AG09309 (cell line): ENCODE measurements around the gene ATF6.

ENCODE experiments used
- DNase-seq: peaks from one replicate; pipeline ENCODE4 v3.0.0-alpha.2; 2010; ENCODE audit warnings: low read depth
- H3K4me3 ChIP-seq: 2 replicates; pipeline ENCODE4 v1.5.1; 2011; ENCODE audit warnings: mild to moderate bottlenecking, low read depth, low read length, moderate library complexity; ENCODE audit not compliant: control insufficient read depth
- CTCF ChIP-seq: IDR thresholded peaks from 2 replicates; pipeline ENCODE4 v1.5.1; 2011; ENCODE audit warnings: mild to moderate bottlenecking, low read depth, low read length, inconsistent platforms; ENCODE audit not compliant: insufficient read depth, control insufficient read depth; ENCODE audit errors: missing control alignments

ATF6 gene

DNA sequence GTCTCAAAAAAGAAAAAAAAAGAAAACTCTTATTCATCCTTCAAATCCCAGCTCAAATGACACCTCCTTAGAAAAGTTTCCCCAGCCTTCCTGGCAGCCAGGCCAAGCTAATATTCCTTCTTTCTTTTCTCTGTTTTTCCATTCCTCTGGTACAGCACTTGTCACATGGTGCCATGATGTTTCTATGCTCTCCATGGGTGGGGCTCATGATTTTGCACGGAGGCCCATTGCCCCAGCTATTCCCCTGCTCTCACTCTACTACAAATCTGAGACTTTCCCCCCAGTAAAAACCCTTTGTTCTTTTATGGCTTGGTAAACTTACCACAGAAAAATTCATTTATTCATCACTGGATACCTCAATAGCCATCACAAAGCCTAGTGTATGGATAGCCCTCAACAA is 231.0 kb downstream of the ATF6 start:
- no peak for TF ChIP-seq CTCF
- no peak for DNase-seq
- no peak overlapping the region for H3K4me3 ChIP-seq

- TF ChIP-seq CTCF = no peak
- no peak for DNase-seq
- H3K4me3 ChIP-seq = no peak overlapping the region
These were observed 232.7 kb downstream of the ATF6 start for GRCh38 chr1:161998811-161999210.

DNA sequence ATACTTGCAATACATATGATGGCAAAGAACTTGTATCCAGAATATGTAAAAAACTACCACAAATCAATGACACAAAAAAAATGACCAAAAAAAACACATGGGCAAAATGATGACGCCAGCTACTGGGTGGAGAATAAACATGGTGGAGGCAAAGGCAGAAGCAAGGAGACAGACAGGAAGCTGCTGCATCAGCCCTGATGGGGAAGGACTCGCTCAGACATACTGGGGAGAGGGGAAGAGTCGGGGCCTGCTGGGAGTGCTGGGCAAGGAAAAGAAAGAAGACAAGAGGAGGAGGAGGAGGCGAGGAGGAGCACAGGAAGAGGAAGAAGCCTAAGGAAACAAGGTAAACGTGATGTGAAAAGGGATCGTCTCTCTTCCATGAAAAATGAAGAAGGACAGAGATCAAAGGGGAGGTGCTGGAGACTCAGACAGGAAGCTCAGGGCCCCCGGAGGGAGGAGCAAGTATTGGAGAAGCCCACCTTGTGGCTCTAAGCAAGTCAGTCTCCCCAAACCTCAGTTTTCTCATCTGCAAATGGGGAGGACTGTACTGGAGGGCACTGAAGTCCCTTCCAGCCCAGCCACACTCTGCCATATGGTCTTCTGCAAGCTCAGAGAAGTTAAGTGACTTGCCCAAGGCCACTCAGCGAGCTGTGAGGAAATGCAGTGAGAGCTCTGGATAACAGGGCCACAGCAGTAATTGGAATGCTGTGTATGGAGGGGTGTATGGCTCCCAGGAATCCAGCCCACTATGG is 233.4 kb downstream of the ATF6 start:
- no peak for TF ChIP-seq CTCF
- DNase-seq = no peak
- H3K4me3 ChIP-seq = no peak overlapping the region

DNA sequence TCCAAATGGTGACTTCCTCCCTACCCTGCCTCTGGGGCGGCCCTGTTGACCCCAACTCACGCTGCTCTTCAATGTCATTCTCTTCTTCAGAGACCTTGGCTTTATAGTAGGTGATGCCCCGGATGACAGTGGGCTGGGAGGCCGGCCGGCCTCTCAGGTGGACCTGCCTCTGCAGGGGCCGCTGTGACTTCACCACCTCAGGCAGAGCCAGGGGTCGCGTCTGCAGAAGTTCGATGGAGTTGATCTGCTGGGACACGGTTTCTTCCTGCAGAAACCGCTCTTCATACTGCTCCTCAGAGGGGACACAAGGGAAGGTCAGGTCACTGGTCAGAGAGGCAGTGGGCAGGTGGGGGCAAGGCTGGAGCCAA is 233.9 kb downstream of the ATF6 start:
- H3K4me3 ChIP-seq = no peak overlapping the region
- no peak for DNase-seq
- TF ChIP-seq CTCF = no peak

- TF ChIP-seq CTCF = no peak
- H3K4me3 ChIP-seq = peak overlapping the region; percentile 36
- peak; percentile 98 for DNase-seq
These were observed 237.1 kb downstream of the ATF6 start for GRCh38 chr1:162003061-162003829.

DNA sequence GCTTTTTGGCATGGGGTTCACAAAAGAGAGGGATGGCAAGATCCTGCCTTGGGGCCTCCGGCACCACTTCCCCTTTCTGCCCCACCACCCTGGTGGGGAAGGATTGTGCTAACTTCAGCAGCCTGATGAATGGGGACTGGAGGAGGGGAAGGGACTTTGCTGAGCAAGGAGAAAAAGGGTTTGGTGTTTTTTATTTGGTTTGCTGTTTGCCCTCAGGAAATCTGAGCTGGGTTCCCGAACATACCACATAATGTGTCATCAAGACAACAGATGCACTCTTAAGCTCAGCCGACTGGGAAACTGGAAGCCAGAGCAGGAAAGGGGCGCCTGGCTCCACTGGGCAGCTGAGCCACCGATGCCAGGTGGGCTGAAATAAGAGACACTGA is 237.7 kb downstream of the ATF6 start:
- peak overlapping the region; percentile 36 for H3K4me3 ChIP-seq

More for the DNA sequence above, 237.7 kb downstream of the ATF6 start:
- DNase-seq = peak; percentile 87
- no peak for TF ChIP-seq CTCF
